Stimulated activated CD4-positive, alpha-beta T cell treated with anti-CD3 and anti-CD28 coated beads, TNF-alpha, amount 100 ng/mL, for 24 hours (primary cell): Measurements from ENCODE around the gene HGD.

Experiments used
- DNase-seq, 3 experiments: peaks; one replicate each; pipeline ENCODE4 v3.0.0-alpha.2; 2020; ENCODE audit warnings: low read depth in 3 of 3

The HGD gene

GRCh38 chr3:120682095-120682681 is at the start of gene HGD:
Gene HGD, minus strand, starts transcription at chr3:120682239. Its CDS starts 128 bp downstream, at chr3:120682111.
- no peak for DNase-seq

GRCh38 chr3:120730576-120731542 is 48.8 kb upstream of the HGD start:
- DNase-seq, result no peak

GRCh38 chr3:120726791-120727190 is 44.8 kb upstream of the HGD start:
- DNase-seq, result no peak

GRCh38 chr3:120719167-120719834 is 37.3 kb upstream of the HGD start:
- DNase-seq, result peak in 2 of 3 experiments; percentile 6 to 40

GRCh38 chr3:120713262-120713661 is 31.2 kb upstream of the HGD start:
- DNase-seq, result no peak

GRCh38 chr3:120710369-120710768 is 28.3 kb upstream of the HGD start:
- DNase-seq, result no peak

GRCh38 chr3:120708408-120708807 is 26.4 kb upstream of the HGD start:
- DNase-seq, result no peak

- DNase-seq, result no peak
Observed at GRCh38 chr3:120706950-120707349, 24.9 kb upstream of the HGD start.

GRCh38 chr3:120705884-120706582 is 24.0 kb upstream of the HGD start:
- DNase-seq, result no peak

GRCh38 chr3:120699333-120699732 is 17.3 kb upstream of the HGD start:
- DNase-seq, result no peak

- DNase-seq, result no peak
Observed at GRCh38 chr3:120693439-120694171, 11.6 kb upstream of the HGD start.

- no peak for DNase-seq
Observed at GRCh38 chr3:120689395-120689794, 7.4 kb upstream of the HGD start.

- DNase-seq, result no peak
Observed at GRCh38 chr3:120688121-120688520, 6.1 kb upstream of the HGD start.

GRCh38 chr3:120685411-120685810 is 3.4 kb upstream of the HGD start:
- no peak for DNase-seq

GRCh38 chr3:120684896-120685295 is 2.9 kb upstream of the HGD start:
- no peak for DNase-seq

- no peak for DNase-seq
Observed at GRCh38 chr3:120683671-120684301, 1.7 kb upstream of the HGD start.

- no peak for DNase-seq
Observed at GRCh38 chr3:120683213-120683612, 1.2 kb upstream of the HGD start.

GRCh38 chr3:120681506-120682038 is 467 bp downstream of the HGD start:
- DNase-seq, result no peak

GRCh38 chr3:120681018-120681417 is 1.0 kb downstream of the HGD start:
- no peak for DNase-seq

GRCh38 chr3:120680193-120680894 is 1.7 kb downstream of the HGD start:
- no peak for DNase-seq
